Transverse colon (tissue), 4 donors: ENCODE data around the gene PARL. TPM values are rescaled to one million over a fixed set of nuclear protein-coding genes. Genes with fewer than 3 reads are reported as not detected.
"Not testable (repeated sequence)": the region's sequence is repeated elsewhere in the genome, so short reads cannot be mapped to it uniquely, and the experiment has no call there.

Experiments used
- DNase-seq: peaks from one replicate; pipeline ENCODE4 v3.0.0-alpha.2; 2019
- H3K27ac ChIP-seq, 4 donors: fragments of 200-600 bp; sonication (generic); 2 replicates each; pipeline ENCODE4 v1.5.1; 2016 to 2018; ENCODE audit warnings: inconsistent platforms in 4 of 4
- H3K27me3 ChIP-seq: fragments of 200-600 bp; sonication (generic); 2 replicates; pipeline ENCODE4 v1.5.1; 2017; ENCODE audit warnings: inconsistent platforms
- H3K36me3 ChIP-seq, 4 donors: fragments of 200-600 bp; sonication (generic); 2 replicates each; pipeline ENCODE4 v1.5.1; 2017 to 2019; ENCODE audit warnings: inconsistent platforms in 4 of 4
- H3K4me1 ChIP-seq, 4 donors: fragments of 200-600 bp; sonication (generic); 2 replicates each; pipeline ENCODE4 v1.5.1; 2017 to 2020; ENCODE audit warnings: inconsistent platforms in 4 of 4
- H3K4me3 ChIP-seq, 4 donors: fragments of 200-600 bp; sonication (generic); 1 replicate in 1 of 4; 2 replicates in 3 of 4; pipeline versions ENCODE4 v1.5.1 to v1.6.1; 2017 to 2019; ENCODE audit warnings: inconsistent platforms in 4 of 4
- H3K9me3 ChIP-seq, 2 donors: fragments of 200-600 bp; sonication (generic); 2 replicates each; pipeline ENCODE4 v1.5.1; 2017 to 2019; ENCODE audit warnings: inconsistent platforms in 2 of 2
- EP300 ChIP-seq: sonication (generic); formaldehyde crosslinking; IDR thresholded peaks from one replicate; pipeline ENCODE4 v1.6.1; 2017; ENCODE audit warnings: antibody characterized with exemption, low read depth
- POLR2A ChIP-seq: fragments of 450-650 bp; IDR thresholded peaks from one replicate; pipeline ENCODE4 v1.6.1; 2016; ENCODE audit warnings: antibody characterized with exemption, mild to moderate bottlenecking, moderate library complexity
- POLR2AphosphoS5 ChIP-seq, 3 donors: sonication (generic); formaldehyde crosslinking; IDR thresholded peaks; one replicate each; pipeline ENCODE4 v1.6.1; 2016; ENCODE audit warnings: antibody characterized with exemption in 3 of 3
- WGBS, 2 donors: methylation state at CpG; one replicate each; pipeline ENCODE4 v1.1.5; 2018; ENCODE audit warnings: low coverage in 1 of 2; 5-methylcytosine and 5-hydroxymethylcytosine counted together
- in situ Hi-C, 4 donors: fragments of 200-750 bp; cut with MboI; loops; one replicate each; pipeline versions ENCODE4 v1.15.0 to v1.15.1; 2017; ENCODE audit warnings: low sequenced_read_pairs in 3 of 4, low pct_ligation_motif_present in 1 of 4, low pct_unique_long_range_greater_than_20kb in 1 of 4
- intact Hi-C: fragments of 100-400 bp; cut with DNase I; formaldehyde crosslinking; loops from one replicate; pipeline ENCODE4 v1.15.1; 2023; ENCODE audit warnings: low total_unique reads
- total RNA-seq, 4 donors: library from RNA; depleted of rRNA; stranded (reverse); fragments of >200 nt; gene quantifications; one replicate each; pipeline ENCODE4 v1.1.0, GENCODE V29; 2016
- TF ChIP-seq, protein P1 (sequence below), 5 experiments: fragments of 200-600 bp in 3 of 5; fragments of 450-650 bp in 2 of 5; sonication (generic) in 3 of 5; IDR thresholded peaks; 1 replicate in 2 of 5; 2 replicates in 3 of 5; pipeline ENCODE4 v1.5.1; 2016 to 2017; ENCODE audit warnings: antibody characterized with exemption in 5 of 5, inconsistent platforms in 3 of 5, mild to moderate bottlenecking in 2 of 5, moderate library complexity in 1 of 5

The PARL gene
- total RNA-seq, 4 donors from 2014 or later = 27.3 to 61.3 (median 48.8) TPM

DNA sequence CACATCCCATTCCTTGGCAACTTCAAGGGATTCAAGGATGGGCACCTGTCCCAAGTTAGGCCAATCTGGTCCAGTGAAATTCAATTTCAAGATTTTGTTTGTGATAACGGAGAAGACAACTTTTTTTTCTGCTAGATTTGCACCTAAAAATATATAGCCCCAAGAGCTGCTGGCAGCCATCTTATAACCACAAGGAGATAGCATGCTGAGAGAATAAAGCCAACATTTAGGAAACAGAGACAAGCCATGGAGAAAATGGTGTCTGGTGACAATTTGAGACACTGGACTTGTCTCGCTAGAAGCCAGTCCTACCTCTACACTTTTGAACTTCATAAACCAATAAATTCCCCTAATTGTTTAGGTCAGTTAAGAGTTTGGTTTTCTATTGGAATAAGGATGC is 5.4 kb downstream of the PARL start:
- intact Hi-C loops (no loop called here), in situ Hi-C loops (loop anchor here (25.0 kb wide), 4 partner anchors 258 to 658 kb away; partner anchors contain the start of genes ALG3 (in 3 of the 4), EEF1AKMT4 (in 3 of the 4), VWA5B2 (in 3 of the 4) and CAMK2N2 (in 1 of the 4))
- Histone ChIP-seq H3K27me3 (no peaks in the 10 kb centered on the region), H3K27ac (no peak overlapping the region), H3K4me1 (peaks cover 16 to 22% (median 18%) of the 10 kb centered on the region in 4 donors), H3K9me3 (no peaks in the 10 kb centered on the region), H3K4me3 (no peak overlapping the region), H3K36me3 (peaks cover 0 to 4% (median 0%) of the 10 kb centered on the region in 4 donors)
- 95 to 100% methylated on average over 1 to 2 of the region's 2 CpGs for WGBS, 2 donors
- TF ChIP-seq, protein P1, sequence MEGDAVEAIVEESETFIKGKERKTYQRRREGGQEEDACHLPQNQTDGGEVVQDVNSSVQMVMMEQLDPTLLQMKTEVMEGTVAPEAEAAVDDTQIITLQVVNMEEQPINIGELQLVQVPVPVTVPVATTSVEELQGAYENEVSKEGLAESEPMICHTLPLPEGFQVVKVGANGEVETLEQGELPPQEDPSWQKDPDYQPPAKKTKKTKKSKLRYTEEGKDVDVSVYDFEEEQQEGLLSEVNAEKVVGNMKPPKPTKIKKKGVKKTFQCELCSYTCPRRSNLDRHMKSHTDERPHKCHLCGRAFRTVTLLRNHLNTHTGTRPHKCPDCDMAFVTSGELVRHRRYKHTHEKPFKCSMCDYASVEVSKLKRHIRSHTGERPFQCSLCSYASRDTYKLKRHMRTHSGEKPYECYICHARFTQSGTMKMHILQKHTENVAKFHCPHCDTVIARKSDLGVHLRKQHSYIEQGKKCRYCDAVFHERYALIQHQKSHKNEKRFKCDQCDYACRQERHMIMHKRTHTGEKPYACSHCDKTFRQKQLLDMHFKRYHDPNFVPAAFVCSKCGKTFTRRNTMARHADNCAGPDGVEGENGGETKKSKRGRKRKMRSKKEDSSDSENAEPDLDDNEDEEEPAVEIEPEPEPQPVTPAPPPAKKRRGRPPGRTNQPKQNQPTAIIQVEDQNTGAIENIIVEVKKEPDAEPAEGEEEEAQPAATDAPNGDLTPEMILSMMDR (IDR thresholded peaks at IDR 0.05) = no peak
- TF ChIP-seq POLR2A (no peak), EP300 (no peak), POLR2AphosphoS5 (IDR thresholded peaks at IDR 0.05) (no peak)
- DNase-seq = no peak

DNA sequence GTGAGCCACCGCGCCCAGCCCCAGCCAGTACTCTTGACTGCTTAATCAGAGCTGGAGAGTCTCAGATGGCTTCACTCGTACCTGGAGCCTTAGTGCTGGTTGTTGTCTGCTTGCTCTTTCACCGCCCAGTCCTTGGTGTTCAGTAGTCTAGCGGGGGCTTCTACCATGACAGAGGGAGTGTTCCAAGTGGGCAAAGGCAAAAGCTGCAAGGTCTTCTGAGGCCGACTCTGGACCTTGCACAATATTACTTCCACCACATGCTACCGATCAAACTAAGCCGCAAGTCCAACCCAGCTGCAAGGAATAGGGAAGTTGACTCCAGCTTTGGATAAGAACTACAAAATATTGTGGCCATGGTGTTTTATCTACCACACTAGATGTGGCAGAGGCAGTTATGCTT is 6.6 kb downstream of the PARL start:
- DNase-seq = no peak
- Histone ChIP-seq H3K27me3 (no peaks in the 10 kb centered on the region), H3K4me3 (no peak overlapping the region), H3K36me3 (peaks cover 0 to 4% (median 0%) of the 10 kb centered on the region in 4 donors), H3K27ac (no peak overlapping the region), H3K4me1 (peaks cover 8 to 12% (median 9%) of the 10 kb centered on the region in 4 donors), H3K9me3 (no peaks in the 10 kb centered on the region)
- in situ Hi-C loops = loop anchor here (25.0 kb wide), 4 partner anchors 259 to 659 kb away; partner anchors contain the start of genes ALG3 (in 3 of the 4), EEF1AKMT4 (in 3 of the 4), VWA5B2 (in 3 of the 4) and CAMK2N2 (in 1 of the 4)
- 94% methylated on average over 8 of the region's 8 CpGs; no CpG with 5 or more reads in 1 of the 2 donors for WGBS, 2 donors
- TF ChIP-seq POLR2A (no peak), EP300 (no peak), POLR2AphosphoS5 (IDR thresholded peaks at IDR 0.05) (no peak)
- TF ChIP-seq, protein P1 (IDR thresholded peaks at IDR 0.05) = no peak
- intact Hi-C loops = no loop called here

DNA sequence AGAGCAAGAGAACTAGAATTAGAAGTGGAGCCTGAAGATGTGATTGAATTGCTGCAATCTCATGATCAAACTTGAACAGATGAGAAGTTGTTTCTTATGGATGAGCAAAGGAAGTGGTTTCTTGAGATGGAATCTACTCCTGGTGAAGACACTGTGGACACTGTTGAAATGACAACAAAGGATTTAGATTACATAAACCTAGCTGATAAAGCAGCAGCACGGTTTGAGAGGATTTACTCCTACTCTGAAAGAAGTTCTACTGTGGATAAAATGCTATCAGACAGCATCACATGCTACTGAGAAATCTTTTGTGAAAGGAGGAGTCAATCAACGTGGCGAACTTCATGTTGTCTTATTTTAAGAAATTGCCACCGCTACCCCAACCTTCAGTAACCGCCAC is 7.5 kb downstream of the PARL start:
- DNase-seq, H3K36me3 ChIP-seq, H3K4me3 ChIP-seq, H3K27ac ChIP-seq, intact Hi-C loops, H3K27me3 ChIP-seq, H3K4me1 ChIP-seq, H3K9me3 ChIP-seq: not testable (repeated sequence)
- 73 to 85% methylated on average over 5 of the region's 5 CpGs for WGBS, 2 donors
- in situ Hi-C loops = loop anchor here (25.0 kb wide), 4 partner anchors 260 to 660 kb away; partner anchors contain the start of genes ALG3 (in 3 of the 4), EEF1AKMT4 (in 3 of the 4), VWA5B2 (in 3 of the 4) and CAMK2N2 (in 1 of the 4)

DNA sequence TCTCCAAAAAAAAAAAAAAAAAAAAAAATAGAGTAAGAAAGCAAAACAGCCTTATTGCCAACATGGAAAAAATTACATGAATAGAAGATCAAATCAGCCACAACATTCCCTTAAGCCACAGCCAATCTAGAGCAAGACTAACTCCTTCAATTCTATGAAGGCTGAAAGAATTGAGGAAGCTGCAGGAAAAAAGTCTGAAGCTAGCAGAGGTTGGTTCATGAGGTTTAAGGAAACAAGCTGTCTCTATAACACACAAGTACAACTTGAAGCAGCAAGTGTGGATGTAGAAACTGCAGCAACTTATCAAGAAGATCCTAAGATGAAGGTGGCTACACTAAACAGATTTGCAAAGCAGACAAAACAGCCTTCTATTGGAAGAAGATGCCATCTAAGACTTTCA is 9.3 kb downstream of the PARL start:
- TF ChIP-seq EP300 (no peak), POLR2AphosphoS5 (IDR thresholded peaks at IDR 0.05) (no peak), POLR2A (no peak)
- TF ChIP-seq, protein P1 (IDR thresholded peaks at IDR 0.05) = no peak
- H3K36me3 ChIP-seq = peaks cover 0 to 4% (median 0%) of the 10 kb centered on the region in 4 donors
- H3K27ac ChIP-seq = no peak overlapping the region
- no peaks in the 10 kb centered on the region for H3K27me3 ChIP-seq
- H3K9me3 ChIP-seq = no peaks in the 10 kb centered on the region
- no peak for DNase-seq
- peaks cover 0 to 3% (median 0%) of the 10 kb centered on the region in 4 donors for H3K4me1 ChIP-seq
- in situ Hi-C loops = loop anchor here (25.0 kb wide), 4 partner anchors 262 to 662 kb away; partner anchors contain the start of genes ALG3 (in 3 of the 4), EEF1AKMT4 (in 3 of the 4), VWA5B2 (in 3 of the 4) and CAMK2N2 (in 1 of the 4)
- intact Hi-C loops = no loop called here
- no peak overlapping the region for H3K4me3 ChIP-seq
